HepG2 (cell line): ENCODE results near the gene RARA. TPM values are rescaled to one million over a fixed set of nuclear protein-coding genes. Genes with fewer than 3 reads are reported as not detected.

Experiments used
- ATAC-seq: fragments of 200-7000 bp; cut with Tn5 transposase; 3 replicates; pipeline ENCODE4 v1.9.1; 2020; ENCODE audit warnings: mild to moderate bottlenecking, moderate library complexity
- BruUV-seq: library from RNA; stranded (reverse); fragments of 400-500 nt; replicated peaks from 2 replicates; lab custom pipeline; 2021; lab: Mats Ljungman, UMichigan
- CTCF ChIA-PET: fragments of 300-600 bp; formaldehyde crosslinking; extraction: SDS; loops from one replicate; lab custom pipeline; 2021; ENCODE audit warnings: low total read pairs, inconsistent platforms, low intra/inter-chr PET ratio; lab: Yijun Ruan, JAX
- POLR2A ChIA-PET: fragments of 350-600 bp; sonication (Branson Sonifier 250); formaldehyde crosslinking; loops from one replicate; lab custom pipeline; 2020; ENCODE audit warnings: antibody characterized with exemption, inconsistent platforms; lab: Yijun Ruan, JAX
- DNase-seq: peaks from one replicate; pipeline ENCODE4 v3.0.0-alpha.2; 2015; ENCODE audit warnings: low spot score
- FAIRE-seq: peaks from 3 replicates; lab custom pipeline; 2011; peaks lifted over from hg19 to GRCh38; lab: Jason Lieb, UNC
- H2AFZ ChIP-seq: one replicate; pipeline ENCODE4 v1.6.1; 2011; ENCODE audit warnings: low read length, inconsistent platforms
- H3K27ac ChIP-seq: fragments of 300-600 bp; 3 replicates; pipeline ENCODE4 v1.8.0; 2011; ENCODE audit warnings: mixed run types, mild to moderate bottlenecking, mixed read lengths, low read length, inconsistent platforms; ENCODE audit not compliant: insufficient read depth; ENCODE audit errors: extremely low read length
- H3K27me3 ChIP-seq, 2 experiments: fragments of 200-600 bp in 1 of 2; 2 replicates in 1 of 2; 3 replicates in 1 of 2; pipeline versions ENCODE4 v1.6.0 to v1.8.0; 2011; ENCODE audit warnings: low read length in 2 of 2, mild to moderate bottlenecking in 2 of 2, moderate library complexity in 2 of 2, inconsistent platforms in 1 of 2; ENCODE audit not compliant: insufficient read depth in 2 of 2, control insufficient read depth in 1 of 2
- H3K36me3 ChIP-seq, 2 experiments: fragments of 200-600 bp in 1 of 2; replicated peaks in 1 of 2; 2 replicates in 1 of 2; 3 replicates in 1 of 2; pipeline versions ENCODE4 v1.5.1 to v1.8.0; 2011; ENCODE audit warnings: low read length in 2 of 2, inconsistent platforms in 1 of 2; ENCODE audit not compliant: insufficient read depth in 2 of 2, control insufficient read depth in 1 of 2
- H3K4me1 ChIP-seq: 2 replicates; pipeline ENCODE4 v1.5.1; 2012; ENCODE audit warnings: low read length, inconsistent platforms; ENCODE audit not compliant: insufficient read depth
- H3K4me2 ChIP-seq: 2 replicates; pipeline ENCODE4 v1.6.0; 2011; ENCODE audit warnings: low read depth, low read length, inconsistent platforms
- H3K4me3 ChIP-seq, 3 experiments: fragments of 200-600 bp in 1 of 3; sonication (generic), shearing (Covaris generic) in 1 of 3; replicated peaks in 1 of 3; 2 replicates each; pipeline ENCODE4 v1.5.1; 2011 to 2016; ENCODE audit warnings: low read length in 3 of 3, inconsistent platforms in 2 of 3, low read depth in 2 of 3, mild to moderate bottlenecking in 2 of 3, control low read depth in 1 of 3, mixed read lengths in 1 of 3; ENCODE audit not compliant: insufficient read depth in 1 of 3
- H3K79me2 ChIP-seq: one replicate; pipeline ENCODE4 v1.6.1; 2011; ENCODE audit warnings: low read length, inconsistent platforms; ENCODE audit not compliant: insufficient read depth
- H3K9ac ChIP-seq: 2 replicates; pipeline ENCODE4 v1.6.0; 2011; ENCODE audit warnings: mild to moderate bottlenecking, low read depth, low read length, inconsistent platforms; ENCODE audit not compliant: insufficient read depth
- H3K9me3 ChIP-seq: 2 replicates; pipeline ENCODE4 v1.5.1; 2012; ENCODE audit warnings: mild to moderate bottlenecking, low read length
- H4K20me1 ChIP-seq: 2 replicates; pipeline ENCODE4 v1.6.0; 2011; ENCODE audit warnings: inconsistent platforms, mild to moderate bottlenecking, low read length, moderate library complexity; ENCODE audit not compliant: insufficient read depth
- ERF ChIP-seq: IDR thresholded peaks from 2 replicates; pipeline ENCODE4 v1.6.1; 2018; ENCODE audit warnings: missing biosample characterization, missing genetic modification reagents
- FOSL2 ChIP-seq: sonication (generic); formaldehyde crosslinking; IDR thresholded peaks from 2 replicates; pipeline ENCODE4 v1.4.0; 2020; ENCODE audit warnings: missing genetic modification reagents
- HNF4A ChIP-seq: sonication (generic); formaldehyde crosslinking; IDR thresholded peaks from 2 replicates; pipeline ENCODE4 v1.4.0; 2020; ENCODE audit warnings: missing genetic modification reagents
- NONO ChIP-seq, 2 experiments: fragments of 450-650 bp in 1 of 2; sonication (generic) in 1 of 2; formaldehyde crosslinking in 1 of 2; IDR thresholded peaks in 1 of 2; conservative IDR thresholded peaks in 1 of 2; 2 replicates each; pipeline versions ENCODE4 v1.6.1 to v1.8.0; 2017 to 2022; ENCODE audit warnings: mild to moderate bottlenecking in 1 of 2, missing genetic modification reagents in 1 of 2, moderate library complexity in 1 of 2
- REXO4 ChIP-seq: sonication (generic); formaldehyde crosslinking; IDR thresholded peaks from 2 replicates; pipeline ENCODE4 v1.8.0; 2022; ENCODE audit warnings: missing genetic modification reagents, mild to moderate bottlenecking, borderline replicate concordance
- SAP130 ChIP-seq: IDR thresholded peaks from 2 replicates; pipeline ENCODE4 v1.6.1; 2016; ENCODE audit warnings: low read depth
- WGBS: methylation state at CpG from one replicate; pipeline ENCODE4 v1.1.6; 2017; ENCODE audit warnings: low lambda C conversion rate; 5-methylcytosine and 5-hydroxymethylcytosine counted together
- in situ Hi-C: cut with HindIII; loops from 2 replicates; pipeline ENCODE4 v1.10.0; 2017; ENCODE audit warnings: low pct_unique_long_range_greater_than_20kb; ENCODE audit not compliant: extremely low pct_ligation_motif_present
- intact Hi-C: fragments of 100-400 bp; cut with micrococcal nuclease; formaldehyde crosslinking; loops from one replicate; pipeline ENCODE4 v1.10.0; 2022; ENCODE audit not compliant: unreplicated experiment
- polyA plus RNA-seq, 8 experiments: library from polyadenylated mRNA; depleted of rRNA in 3 of 8; stranded (reverse) in 7 of 8; unstranded in 1 of 8; fragments of >200 nt; fragmentation: Illumina TruSeq in 4 of 8; extraction: Trizol in 4 of 8; gene quantifications; 2 replicates each; pipeline versions ENCODE4 v1.2.1 to v1.2.3, GENCODE V29; 2011 to 2016; ENCODE audit warnings: low read depth in 4 of 8, missing spikeins in 1 of 8, mixed read lengths in 1 of 8; ENCODE audit not compliant: insufficient read depth in 1 of 8
- total RNA-seq, 5 experiments: library from RNA; depleted of rRNA; stranded (reverse); fragments of >200 nt; fragmentation: Illumina TruSeq; extraction: Trizol; gene quantifications; 2 replicates each; pipeline ENCODE4 v1.2.3, GENCODE V29; 2016; ENCODE audit warnings: low read depth in 1 of 5
- TF ChIP-seq, protein P1 (sequence below): sonication (generic); formaldehyde crosslinking; conservative IDR thresholded peaks from 2 replicates; pipeline ENCODE4 v1.5.0; 2020; ENCODE audit warnings: missing genetic modification reagents

The RARA gene
- total and polyA plus RNA-seq, 2 of the 13 experiments (the other 11 are each of a cell fraction or from before 2014, with no cell fraction given), result 6.4 to 8.6 TPM

DNA sequence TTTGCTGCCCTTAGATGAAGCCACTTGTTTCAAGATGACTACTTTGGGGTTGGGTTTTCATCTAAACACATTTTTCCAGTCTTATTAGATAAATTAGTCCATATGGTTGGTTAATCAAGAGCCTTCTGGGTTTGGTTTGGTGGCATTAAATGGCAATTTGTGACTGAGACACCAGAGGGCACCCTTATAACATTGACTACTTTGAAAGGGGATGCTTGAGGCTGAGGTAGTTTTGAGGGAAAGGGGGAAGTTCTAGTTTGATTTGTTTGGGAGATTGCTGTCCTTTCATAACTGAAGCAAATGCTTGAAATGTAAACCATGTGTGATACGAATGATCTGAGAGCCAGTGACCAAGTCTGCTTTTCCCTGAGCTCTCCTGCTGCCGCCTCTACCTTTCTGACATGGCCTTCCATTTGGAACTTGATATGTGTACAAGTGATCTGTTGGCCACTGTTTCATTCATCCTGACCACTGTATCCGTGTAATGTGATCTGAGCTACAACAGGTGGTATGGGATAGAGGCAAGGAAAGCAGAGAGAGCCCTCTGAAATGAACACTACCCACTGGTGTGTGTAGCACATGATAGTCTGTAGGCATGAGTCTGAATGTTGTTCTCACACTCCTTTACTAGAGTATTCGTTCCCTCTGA lies 5.8 kb upstream of the RARA start (continued):
- TF ChIP-seq, protein P1, sequence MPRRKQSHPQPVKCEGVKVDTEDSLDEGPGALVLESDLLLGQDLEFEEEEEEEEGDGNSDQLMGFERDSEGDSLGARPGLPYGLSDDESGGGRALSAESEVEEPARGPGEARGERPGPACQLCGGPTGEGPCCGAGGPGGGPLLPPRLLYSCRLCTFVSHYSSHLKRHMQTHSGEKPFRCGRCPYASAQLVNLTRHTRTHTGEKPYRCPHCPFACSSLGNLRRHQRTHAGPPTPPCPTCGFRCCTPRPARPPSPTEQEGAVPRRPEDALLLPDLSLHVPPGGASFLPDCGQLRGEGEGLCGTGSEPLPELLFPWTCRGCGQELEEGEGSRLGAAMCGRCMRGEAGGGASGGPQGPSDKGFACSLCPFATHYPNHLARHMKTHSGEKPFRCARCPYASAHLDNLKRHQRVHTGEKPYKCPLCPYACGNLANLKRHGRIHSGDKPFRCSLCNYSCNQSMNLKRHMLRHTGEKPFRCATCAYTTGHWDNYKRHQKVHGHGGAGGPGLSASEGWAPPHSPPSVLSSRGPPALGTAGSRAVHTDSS (CRISPR knock-in tag), result no peak
- no peak for TF ChIP-seq HNF4A (CRISPR knock-in tag)
- no peak for TF ChIP-seq FOSL2 (CRISPR knock-in tag)
- TF ChIP-seq ERF (CRISPR knock-in tag), result peak; percentile 51
- TF ChIP-seq SAP130 (CRISPR knock-in tag), result peak; percentile 37

DNA sequence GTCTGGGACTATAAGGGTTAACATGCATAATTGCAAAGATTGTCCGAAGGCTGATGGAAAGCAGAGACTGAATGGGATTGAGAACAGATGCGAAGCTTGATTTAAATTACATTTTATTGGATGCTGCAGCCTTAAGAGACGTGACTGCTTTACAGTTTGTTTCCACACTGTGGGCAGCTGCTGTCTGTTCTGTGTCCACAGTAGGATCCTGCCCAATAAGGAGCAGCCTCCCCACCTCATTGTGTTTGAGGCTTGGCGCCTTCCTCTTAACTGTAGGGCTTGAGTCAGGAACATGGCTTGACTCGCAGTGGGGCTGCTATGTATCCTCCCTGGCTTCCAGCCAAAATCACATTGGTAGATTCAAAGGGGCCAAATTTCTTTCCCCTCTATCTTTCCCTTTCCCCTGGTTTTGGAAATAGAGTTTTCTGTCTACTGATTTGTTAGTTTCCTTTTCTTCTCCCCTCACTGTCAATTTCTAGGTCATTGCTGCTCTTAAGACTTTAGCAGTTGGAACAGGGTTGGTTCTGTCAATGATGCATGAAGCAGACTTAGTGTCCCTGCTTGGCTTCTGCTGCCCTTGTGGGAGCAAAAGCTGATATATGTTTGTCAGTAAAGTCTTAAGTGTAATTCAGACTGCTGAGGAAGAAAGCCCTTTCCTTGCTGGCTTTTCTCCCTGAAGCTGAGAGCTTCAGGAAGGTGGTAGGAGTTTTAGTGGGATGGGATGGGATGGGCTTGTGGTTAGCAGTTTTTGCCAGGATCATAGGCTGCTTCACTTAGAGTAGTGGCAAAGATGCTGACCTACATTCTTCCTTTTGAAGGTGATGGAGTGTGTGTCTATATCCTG lies 5.0 kb upstream of the RARA start:
- ChIA-PET POLR2A (interaction anchor here (1.3 to 1.4 kb wide), 2 partner anchors 51 to 52 kb away, joined by 3 to 6 read pairs; no protein-coding TSS in a partner anchor), CTCF (interaction anchor here (0.9 to 8.6 kb wide), 7 partner anchors 13 to 290 kb away, joined by 3 to 157 read pairs (median 4); no protein-coding TSS in a partner anchor)
- FAIRE-seq, result no peak
- intact Hi-C loops, result loop anchor here (1.0 to 5.0 kb wide), 3 partner anchors 13 to 113 kb away; partner anchors contain the start of gene TOP2A
- peaks cover 6 to 42% of the 10 kb centered on the region in 2 experiments for H3K36me3 ChIP-seq
- TSS peak; percentile 32 for BruUV-seq
- no peaks in the 10 kb centered on the region for H3K79me2 ChIP-seq
- no peak overlapping the region for H3K4me3 ChIP-seq
- no peak for ATAC-seq
- no peak overlapping the region for H2AFZ ChIP-seq
- in situ Hi-C loops, result no loop called here
- no peak overlapping the region for H3K27ac ChIP-seq
- peaks cover 29% of the 10 kb centered on the region for H3K4me1 ChIP-seq
- no peaks in the 10 kb centered on the region for H3K9me3 ChIP-seq
- no peak for DNase-seq
- H3K9ac ChIP-seq, result no peak overlapping the region
- no peaks in the 10 kb centered on the region for H3K27me3 ChIP-seq
- no peak for TF ChIP-seq NONO (IDR thresholded peaks at IDR 0.05)
- TF ChIP-seq NONO (CRISPR knock-in tag; conservative IDR thresholded peaks at IDR 0.05), result 0 out of 2 replicates have a peak, but pooled peaks have one; percentile 7
- TF ChIP-seq REXO4, result no peak
- 98% methylated on average over 5 of the region's 5 CpGs for WGBS
- no peaks in the 10 kb centered on the region for H4K20me1 ChIP-seq
- no peak overlapping the region for H3K4me2 ChIP-seq
